ENCODE results near the gene TAS2R38. TPM values are rescaled to one million over a fixed set of nuclear protein-coding genes. Genes with fewer than 3 reads are reported as not detected.

Gene TAS2R38
- total RNA-seq, 4 donors from 2014 or later, result not detected

- H3K4me1 ChIP-seq, result no peaks in the 10 kb centered on the region
- H3K27me3 ChIP-seq, result no peaks in the 10 kb centered on the region
- WGBS, 2 donors (ENCODE audit: low coverage in 1 of 2), result 36 to 60% methylated on average over 4 of the region's 4 CpGs
- no peaks in the 10 kb centered on the region for H3K36me3 ChIP-seq
- no peak overlapping the region for H3K27ac ChIP-seq
- no peaks in the 10 kb centered on the region for H3K9me3 ChIP-seq
- no peak for TF ChIP-seq POLR2AphosphoS5 (IDR thresholded peaks at IDR 0.05)
- TF ChIP-seq CTCF (IDR thresholded peaks at IDR 0.05), result no peak
- no peak for TF ChIP-seq EP300 (IDR thresholded peaks at IDR 0.05)
- no peak for ATAC-seq
- no peak overlapping the region for H3K4me3 ChIP-seq
Observed at GRCh38 chr7:141999058-141999623, 25.6 kb upstream of the TAS2R38 start.

GRCh38 chr7:141993354-141993753 lies 19.8 kb upstream of the TAS2R38 start:
- Histone ChIP-seq H3K4me1 (no peaks in the 10 kb centered on the region), H3K9me3 (no peaks in the 10 kb centered on the region), H3K36me3 (no peaks in the 10 kb centered on the region), H3K27me3 (no peaks in the 10 kb centered on the region), H3K27ac (no peak overlapping the region), H3K4me3 (no peak overlapping the region)
- no peak for TF ChIP-seq POLR2A (IDR thresholded peaks at IDR 0.05)
- TF ChIP-seq EP300 (IDR thresholded peaks at IDR 0.05), result no peak
- no peak for TF ChIP-seq POLR2AphosphoS5 (IDR thresholded peaks at IDR 0.05)
- no peak for TF ChIP-seq CTCF (IDR thresholded peaks at IDR 0.05)
- ATAC-seq, result no peak
- WGBS, 2 donors (ENCODE audit: low coverage in 1 of 2), result 88 to 89% methylated on average over 1 of the region's 1 CpG

- no peaks in the 10 kb centered on the region for H3K36me3 ChIP-seq
- no peaks in the 10 kb centered on the region for H3K4me1 ChIP-seq
- H3K27ac ChIP-seq, result no peak overlapping the region
- TF ChIP-seq CTCF (IDR thresholded peaks at IDR 0.05), result no peak
- no peak for TF ChIP-seq POLR2AphosphoS5 (IDR thresholded peaks at IDR 0.05)
- no peak for TF ChIP-seq POLR2A (IDR thresholded peaks at IDR 0.05)
- TF ChIP-seq EP300 (IDR thresholded peaks at IDR 0.05), result no peak
- H3K9me3 ChIP-seq, result no peaks in the 10 kb centered on the region
- no peak overlapping the region for H3K4me3 ChIP-seq
- no peak for ATAC-seq
- 71 to 73% methylated on average over 4 of the region's 4 CpGs for WGBS, 2 donors (ENCODE audit: low coverage in 1 of 2)
- H3K27me3 ChIP-seq, result no peaks in the 10 kb centered on the region
Observed at GRCh38 chr7:141992688-141993087, 19.1 kb upstream of the TAS2R38 start.

GRCh38 chr7:141992156-141992555 lies 18.6 kb upstream of the TAS2R38 start:
- Histone ChIP-seq H3K27ac (no peak overlapping the region), H3K27me3 (no peaks in the 10 kb centered on the region), H3K4me3 (no peak overlapping the region), H3K4me1 (no peaks in the 10 kb centered on the region), H3K36me3 (no peaks in the 10 kb centered on the region), H3K9me3 (no peaks in the 10 kb centered on the region)
- TF ChIP-seq CTCF (IDR thresholded peaks at IDR 0.05), result no peak
- TF ChIP-seq POLR2AphosphoS5 (IDR thresholded peaks at IDR 0.05), result no peak
- no peak for TF ChIP-seq POLR2A (IDR thresholded peaks at IDR 0.05)
- no peak for TF ChIP-seq EP300 (IDR thresholded peaks at IDR 0.05)
- no peak for ATAC-seq
- 79 to 82% methylated on average over 2 of the region's 2 CpGs for WGBS, 2 donors (ENCODE audit: low coverage in 1 of 2)

- no peaks in the 10 kb centered on the region for H3K36me3 ChIP-seq
- no peak overlapping the region for H3K27ac ChIP-seq
- H3K4me1 ChIP-seq, result no peaks in the 10 kb centered on the region
- H3K4me3 ChIP-seq, result no peak overlapping the region
- TF ChIP-seq POLR2A (IDR thresholded peaks at IDR 0.05) (no peak), EP300 (IDR thresholded peaks at IDR 0.05) (no peak), POLR2AphosphoS5 (IDR thresholded peaks at IDR 0.05) (no peak), CTCF (IDR thresholded peaks at IDR 0.05) (no peak)
- no peaks in the 10 kb centered on the region for H3K9me3 ChIP-seq
- WGBS, 2 donors (ENCODE audit: low coverage in 1 of 2), result 81 to 90% methylated on average over 5 of the region's 6 CpGs
- H3K27me3 ChIP-seq, result no peaks in the 10 kb centered on the region
- no peak for ATAC-seq
Observed at GRCh38 chr7:141991140-141991539, 17.6 kb upstream of the TAS2R38 start.

Measured in gastroesophageal sphincter (tissue), 4 donors.